ENCODE measurements around the gene COQ7. TPM values are rescaled to one million over a fixed set of nuclear protein-coding genes. Genes with fewer than 3 reads are reported as not detected.

COQ7 gene
- total RNA-seq, 2 donors from 2014 or later: 31.1 to 32.4 TPM

GRCh38 chr16:19128454-19129200, 61.2 kb downstream of the COQ7 start:
- TF ChIP-seq POLR2AphosphoS5 (IDR thresholded peaks at IDR 0.05) (no peak), CTCF (IDR thresholded peaks at IDR 0.05) (no peak), POLR2A (IDR thresholded peaks at IDR 0.05) (no peak)
- Histone ChIP-seq H3K36me3 (no peaks in the 10 kb centered on the region), H3K27me3 (replicated peaks; ENCODE audit: insufficient read depth) (no peaks in the 10 kb centered on the region), H3K4me1 (replicated peaks) (peaks cover 12% of the 10 kb centered on the region), H3K4me3 (no peak overlapping the region), H3K27ac (no peak overlapping the region), H3K9me3 (no peaks in the 10 kb centered on the region)
- no peak for DNase-seq (ENCODE audit: low spot score)
- 77% methylated on average over 7 of the region's 7 CpGs for WGBS
- intact Hi-C loops (cut with DNase I): no loop called here

Other genes starting within 250 kb of the COQ7 start
- gene SMG1, start 141.2 kb upstream of the COQ7 start, total RNA-seq: 10 to 100 TPM; 67.0 to 95.7 TPM
- gene TMC7, start 83.7 kb upstream of the COQ7 start, total RNA-seq: 1 to 10 TPM; 1.6 to 2.9 TPM
- 10 to 100 TPM; 56.6 to 66.4 TPM for gene ITPRIPL2, start 46.4 kb downstream of the COQ7 start, total RNA-seq
- 10 to 100 TPM; 24.3 to 32.4 TPM for gene SYT17, start 100.6 kb downstream of the COQ7 start, total RNA-seq
- gene CLEC19A, start 218.1 kb downstream of the COQ7 start, total RNA-seq: under 1 TPM; 0.23 TPM

Data from prostate gland (tissue), 2 donors.